Panc1 (cell line): ENCODE results near the gene CLDN15. TPM values are rescaled to one million over a fixed set of nuclear protein-coding genes. Genes with fewer than 3 reads are reported as not detected.

Experiments used
- ATAC-seq: fragments of 200-7000 bp; cut with Tn5 transposase; 2 replicates; pipeline ENCODE4 v1.9.1; 2020; ENCODE audit warnings: mild to moderate bottlenecking, moderate library complexity
- BruUV-seq: library from RNA; stranded (reverse); fragments of 400-500 nt; replicated peaks from 2 replicates; lab custom pipeline; 2021; lab: Mats Ljungman, UMichigan
- CTCF ChIA-PET: fragments of 300-600 bp; sonication (Branson Sonifier 250); formaldehyde crosslinking; loops from one replicate; lab custom pipeline; 2022; ENCODE audit warnings: antibody characterized with exemption; lab: Charles Lee
- POLR2A ChIA-PET: fragments of 300-600 bp; sonication (Branson Sonifier 250); formaldehyde crosslinking; loops from one replicate; lab custom pipeline; 2022; ENCODE audit warnings: antibody characterized with exemption; lab: Charles Lee
- DNase-seq: peaks from one replicate; pipeline ENCODE4 v3.0.0-alpha.2; 2010; ENCODE audit warnings: low read depth, low spot score
- H3K27ac ChIP-seq: 2 replicates; pipeline ENCODE4 v1.5.1; 2011; ENCODE audit warnings: mild to moderate bottlenecking, low read length, inconsistent platforms
- H3K27me3 ChIP-seq: fragments of 200-500 bp; sonication (Bioruptor generic); 2 replicates; pipeline ENCODE4 v1.6.0; 2014; ENCODE audit warnings: low read length, inconsistent platforms; ENCODE audit not compliant: control insufficient read depth, insufficient read depth
- H3K36me3 ChIP-seq: fragments of 200-500 bp; sonication (Bioruptor generic); 2 replicates; pipeline ENCODE4 v1.5.1; 2014; ENCODE audit warnings: inconsistent platforms, mild to moderate bottlenecking, low read length, moderate library complexity; ENCODE audit not compliant: control insufficient read depth, insufficient read depth
- H3K4me1 ChIP-seq: 2 replicates; pipeline ENCODE4 v1.5.1; 2011; ENCODE audit warnings: inconsistent platforms, mild to moderate bottlenecking, low read length, moderate library complexity; ENCODE audit not compliant: control insufficient read depth, insufficient read depth
- H3K4me3 ChIP-seq, 2 experiments: 2 replicates each; pipeline ENCODE4 v1.5.1; 2011 to 2012; ENCODE audit warnings: low read depth in 2 of 2, low read length in 2 of 2, mild to moderate bottlenecking in 2 of 2, inconsistent platforms in 1 of 2, moderate library complexity in 1 of 2
- H3K9me3 ChIP-seq: fragments of 200-500 bp; sonication (Bioruptor generic); 2 replicates; pipeline ENCODE4 v1.5.1; 2014; ENCODE audit warnings: low read depth, mild to moderate bottlenecking, inconsistent platforms, low read length, moderate library complexity; ENCODE audit not compliant: control insufficient read depth, insufficient read depth
- CTCF ChIP-seq: fragments of 450-650 bp; IDR thresholded peaks from 2 replicates; pipeline ENCODE4 v1.5.1; 2017; ENCODE audit warnings: mild to moderate bottlenecking
- POLR2AphosphoS5 ChIP-seq: IDR thresholded peaks from 2 replicates; pipeline ENCODE4 v1.6.1; 2012; ENCODE audit warnings: mild to moderate bottlenecking, low read depth, low read length, moderate library complexity
- REST ChIP-seq, 2 experiments: IDR thresholded peaks; 2 replicates each; pipeline ENCODE4 v1.6.1; 2011 to 2012; ENCODE audit warnings: low read depth in 2 of 2, control low read depth in 1 of 2, low read length in 1 of 2, mild to moderate bottlenecking in 1 of 2, moderate library complexity in 1 of 2; ENCODE audit not compliant: insufficient read depth in 1 of 2
- SIN3A ChIP-seq: IDR thresholded peaks from 2 replicates; pipeline ENCODE4 v1.6.1; 2012; ENCODE audit warnings: low read depth, mild to moderate bottlenecking, low read length, moderate library complexity, borderline replicate concordance; ENCODE audit not compliant: insufficient read depth
- TCF7L2 ChIP-seq: IDR thresholded peaks from 2 replicates; pipeline ENCODE4 v1.6.1; 2011; ENCODE audit warnings: mild to moderate bottlenecking, low read depth, low read length, inconsistent platforms
- in situ Hi-C: cut with HindIII; loops from 2 replicates; pipeline ENCODE4 v1.10.0; 2016; ENCODE audit warnings: low sequenced_read_pairs, low pct_unique_long_range_greater_than_20kb
- intact Hi-C: fragments of 100-400 bp; cut with micrococcal nuclease; formaldehyde crosslinking; loops from one replicate; pipeline ENCODE4 v1.10.0; 2022; ENCODE audit not compliant: unreplicated experiment
- total RNA-seq: library from RNA; stranded (reverse); gene quantifications from one replicate; pipeline ENCODE4 v1.2.1, GENCODE V29; 2021; ENCODE audit not compliant: unreplicated experiment

The CLDN15 gene
- total RNA-seq, 1 experiment from 2014 or later = 8.0 TPM

GRCh38 chr7:101195884-101196283 is 41.7 kb downstream of the CLDN15 start:
- Histone ChIP-seq H3K36me3 (no peaks in the 10 kb centered on the region), H3K27me3 (no peaks in the 10 kb centered on the region), H3K4me1 (peaks cover 3% of the 10 kb centered on the region; the same call in 1 of the 2 replicates), H3K4me3 (no peak overlapping the region), H3K27ac (no peak overlapping the region), H3K9me3 (no peaks in the 10 kb centered on the region)
- ChIA-PET CTCF (interaction anchor here (1.0 kb wide), 1 partner anchor 21 kb away, joined by 7 read pairs; no protein-coding TSS in a partner anchor), POLR2A (no interaction called here)
- no TSS peak for BruUV-seq
- no peak for DNase-seq
- ATAC-seq = no peak
- TF ChIP-seq TCF7L2 (no peak), CTCF (no peak), SIN3A (no peak), POLR2AphosphoS5 (no peak), REST (IDR thresholded peaks at IDR 0.05; ENCODE audit: insufficient read depth in 1 of 2, low read depth in 2 of 2, low read length in 1 of 2) (no peak)
- in situ Hi-C loops = no loop called here
- intact Hi-C loops = no loop called here

GRCh38 chr7:101189109-101189508 is 48.5 kb downstream of the CLDN15 start:
- no peak for ATAC-seq
- intact Hi-C loops (no loop called here), in situ Hi-C loops (no loop called here)
- no TSS peak for BruUV-seq
- POLR2A ChIA-PET = no interaction called here
- Histone ChIP-seq H3K36me3 (no peaks in the 10 kb centered on the region), H3K27me3 (no peaks in the 10 kb centered on the region), H3K9me3 (no peaks in the 10 kb centered on the region), H3K27ac (no peak overlapping the region), H3K4me1 (no peaks in the 10 kb centered on the region), H3K4me3 (no peak overlapping the region)
- no peak for DNase-seq
- TF ChIP-seq REST (IDR thresholded peaks at IDR 0.05; ENCODE audit: insufficient read depth in 1 of 2, low read depth in 2 of 2, low read length in 1 of 2) (no peak), POLR2AphosphoS5 (no peak), SIN3A (no peak), TCF7L2 (no peak), CTCF (no peak)
- CTCF ChIA-PET = no interaction called here
